ENCODE data around the gene ITGB7.

GRCh38 chr12:53208877-53209463 lies 1.9 kb upstream of the ITGB7 start:
- TF ChIP-seq POLR2A (IDR thresholded peaks at IDR 0.05) (no peak), POLR2AphosphoS5 (IDR thresholded peaks at IDR 0.05) (peak in 2 of 3 donors; percentile 53 to 69), CTCF (IDR thresholded peaks at IDR 0.05 in 8 of 11, conservative IDR thresholded peaks at IDR 0.05 in 3 of 11) (peak in 1 of 11 experiments; percentile 11)
